Measurements from ENCODE around the gene IFNLR1. TPM values are rescaled to one million over a fixed set of nuclear protein-coding genes. Genes with fewer than 3 reads are reported as not detected.

The IFNLR1 gene
- 1 to 10 TPM in 1 of 2 donors, under 1 TPM in 1; 0.36 to 2.0 TPM for total RNA-seq

DNA sequence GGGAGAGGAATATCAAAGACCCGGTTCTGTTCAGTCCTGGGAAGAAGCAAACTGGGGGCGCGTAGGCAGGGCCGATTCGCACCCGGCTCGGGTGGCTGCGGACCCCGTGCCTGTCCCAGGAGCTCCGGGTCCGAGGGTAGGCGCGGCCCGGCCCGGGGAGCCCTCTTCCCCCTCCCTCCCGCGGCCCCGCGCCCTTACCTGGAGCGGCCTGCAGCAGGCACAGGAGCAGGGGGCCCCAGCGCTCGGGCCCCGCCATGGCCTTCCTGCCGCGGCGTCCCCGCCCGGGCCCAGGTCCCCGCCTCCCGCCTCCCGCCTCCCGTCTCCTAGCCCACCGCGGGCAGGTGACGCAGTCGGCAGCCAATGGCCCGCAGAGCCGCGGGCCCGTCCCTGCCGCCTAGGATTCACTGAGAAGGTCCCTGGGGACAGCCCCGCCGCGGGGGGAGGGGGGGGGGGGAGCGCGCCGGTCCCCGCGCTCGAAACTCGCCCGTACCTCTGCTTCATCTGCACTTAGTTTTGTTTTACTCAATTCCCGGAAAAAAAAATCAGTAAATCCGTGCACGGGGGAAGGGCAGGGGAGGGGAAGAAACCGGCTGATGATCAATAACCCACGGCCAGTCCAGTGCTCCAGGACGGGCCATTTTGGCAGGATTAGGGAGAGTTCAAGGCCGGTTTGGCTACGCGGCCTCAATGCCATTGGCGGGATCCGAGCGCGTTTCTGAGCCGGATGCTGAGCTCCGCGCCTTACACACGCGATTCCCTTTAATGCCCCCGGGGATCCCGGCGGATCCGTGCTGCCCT, at the start of gene IFNLR1:
IFNLR1 (minus strand) TSS at position 297 of the 798 bp plus-strand sequence; CDS start at position 256, 41 bp downstream.
- H3K36me3 Mint-ChIP-seq, result no peaks in the 10 kb centered on the region
- ATAC-seq (peak; percentile 75 to 85), DNase-seq (ENCODE audit: low spot score) (no peak)
- peaks cover 17 to 45% of the 10 kb centered on the region in 2 donors for H3K4me1 Mint-ChIP-seq (ENCODE audit: low read depth in 2 of 2)
- H3K27ac Mint-ChIP-seq, result no peak within 1 kb of the TSS
- no peaks in the 10 kb centered on the region for H3K9me3 Mint-ChIP-seq
- peak within 1 kb of the TSS; percentile 72 for H3K4me3 Mint-ChIP-seq
- H3K27me3 Mint-ChIP-seq, result peaks cover 0 to 33% of the 10 kb centered on the region in 2 donors

DNA sequence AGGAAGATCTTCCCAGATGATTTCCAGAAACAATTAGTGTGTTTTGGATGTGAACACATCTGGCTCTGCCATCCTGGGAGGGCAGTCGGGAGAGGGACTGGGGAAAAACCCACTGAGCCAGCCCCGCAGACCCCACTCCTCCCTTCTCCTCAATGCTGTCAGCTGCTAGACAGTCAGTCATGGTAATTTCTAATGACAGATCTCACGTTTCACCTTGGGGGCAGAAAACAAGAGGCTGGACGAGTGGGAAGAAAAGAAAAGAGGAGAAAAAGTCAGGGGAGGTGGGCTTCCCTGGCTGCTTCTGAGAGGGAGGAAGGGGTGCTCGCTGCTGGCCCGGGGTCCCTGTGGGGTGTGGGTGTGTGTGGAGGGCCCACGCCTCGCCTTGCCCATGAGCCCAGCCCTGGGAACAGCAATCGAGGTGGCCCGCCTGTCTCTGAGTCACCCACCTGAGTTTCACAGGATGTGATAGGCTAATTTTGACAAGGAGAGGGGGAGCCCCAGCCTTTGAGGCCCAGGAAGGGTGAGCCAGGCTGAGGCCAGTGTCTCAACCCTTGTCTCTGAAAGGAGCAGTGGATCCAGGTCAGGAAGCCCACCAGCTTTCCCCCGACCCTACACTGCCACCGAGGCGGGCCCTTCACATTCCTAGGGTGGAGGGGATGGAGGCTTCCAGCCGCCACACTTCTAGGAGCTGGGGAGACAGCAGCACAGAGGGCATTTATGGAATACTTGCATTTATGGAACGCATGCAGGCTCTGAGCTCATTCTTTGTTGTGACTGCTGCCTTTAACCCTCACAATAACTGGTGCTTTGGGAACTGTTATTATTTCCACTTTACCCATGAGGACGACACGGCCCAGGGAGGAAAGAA, 49.1 kb upstream of the IFNLR1 start:
- DNase-seq (ENCODE audit: low spot score) (no peak), ATAC-seq (peak in 1 of 2 donors; percentile 53)
- Mint-ChIP-seq H3K4me1 (ENCODE audit: low read depth in 2 of 2) (no peaks in the 10 kb centered on the region), H3K4me3 (no peak overlapping the region), H3K27me3 (peaks cover 0 to 15% of the 10 kb centered on the region in 2 donors), H3K9me3 (no peaks in the 10 kb centered on the region), H3K27ac (no peak overlapping the region), H3K36me3 (no peaks in the 10 kb centered on the region)

DNA sequence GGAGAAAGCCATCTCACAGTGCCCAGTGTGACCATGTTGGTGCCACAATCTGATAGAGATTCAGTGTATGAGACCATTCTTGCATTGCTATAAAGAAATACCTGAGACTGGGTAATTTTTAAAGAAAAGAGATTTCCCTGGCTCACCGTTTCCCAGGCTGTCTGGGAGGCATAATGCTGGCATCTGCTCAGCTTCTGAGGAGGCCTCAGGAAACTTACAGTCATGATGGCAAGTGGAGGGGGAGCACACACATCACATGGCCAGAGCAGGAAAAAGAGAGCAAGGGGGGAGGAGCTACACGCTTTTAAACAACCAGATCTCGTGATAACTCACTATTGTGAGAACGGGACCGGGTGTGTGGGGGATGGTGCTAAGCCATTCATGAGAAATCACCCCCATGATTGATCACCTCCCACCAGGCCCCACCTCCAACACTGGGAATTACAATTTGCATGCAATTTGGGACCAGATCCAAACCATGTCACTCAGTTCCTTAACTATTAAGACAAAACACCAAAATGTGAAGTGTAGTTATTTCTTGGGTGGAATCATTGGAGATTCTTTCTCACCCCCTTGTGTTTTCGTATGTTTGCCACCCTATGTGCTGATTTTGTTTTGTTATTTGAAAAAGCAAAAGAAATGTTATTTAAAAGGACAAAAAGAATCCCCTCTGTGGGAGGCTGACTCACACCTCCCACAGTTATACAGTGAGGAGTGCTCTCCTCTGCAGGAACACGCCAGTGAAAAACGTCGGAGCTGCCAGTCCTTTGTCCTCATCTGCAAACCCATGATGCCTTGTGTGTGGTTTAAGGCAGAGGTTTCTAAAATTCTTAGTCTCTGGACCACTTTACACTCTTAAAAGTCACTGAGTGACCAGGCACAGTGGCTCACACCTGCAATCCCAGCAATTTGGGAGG, 46.9 kb upstream of the IFNLR1 start:
- Mint-ChIP-seq H3K9me3 (no peaks in the 10 kb centered on the region), H3K4me1 (ENCODE audit: low read depth in 2 of 2) (no peaks in the 10 kb centered on the region), H3K27ac (no peak overlapping the region), H3K27me3 (peaks cover 0 to 17% of the 10 kb centered on the region in 2 donors), H3K4me3 (no peak overlapping the region), H3K36me3 (no peaks in the 10 kb centered on the region)
- no peak for ATAC-seq
- DNase-seq (ENCODE audit: low spot score), result no peak

DNA sequence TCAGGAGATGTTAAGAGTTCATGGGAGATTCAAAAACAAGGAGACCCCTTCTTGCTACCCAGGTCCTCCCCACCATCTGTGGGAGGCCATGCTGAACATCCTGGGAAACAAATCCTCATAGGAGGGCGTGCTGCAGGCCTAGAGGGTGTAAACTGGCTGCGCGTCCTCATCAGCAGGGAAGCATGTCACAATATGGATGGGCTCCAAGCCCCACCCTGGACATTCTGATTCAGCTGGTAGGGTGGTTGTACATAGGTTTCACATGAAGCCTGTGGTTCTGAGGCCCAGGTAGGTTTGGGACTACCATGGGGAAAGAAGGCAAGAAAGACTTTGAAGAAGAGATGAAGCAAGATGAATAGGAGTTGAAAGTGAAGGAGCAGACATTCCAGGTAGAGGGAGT, 44.6 kb upstream of the IFNLR1 start:
- Mint-ChIP-seq H3K36me3 (no peaks in the 10 kb centered on the region), H3K27me3 (peaks cover 0 to 16% of the 10 kb centered on the region in 2 donors)

DNA sequence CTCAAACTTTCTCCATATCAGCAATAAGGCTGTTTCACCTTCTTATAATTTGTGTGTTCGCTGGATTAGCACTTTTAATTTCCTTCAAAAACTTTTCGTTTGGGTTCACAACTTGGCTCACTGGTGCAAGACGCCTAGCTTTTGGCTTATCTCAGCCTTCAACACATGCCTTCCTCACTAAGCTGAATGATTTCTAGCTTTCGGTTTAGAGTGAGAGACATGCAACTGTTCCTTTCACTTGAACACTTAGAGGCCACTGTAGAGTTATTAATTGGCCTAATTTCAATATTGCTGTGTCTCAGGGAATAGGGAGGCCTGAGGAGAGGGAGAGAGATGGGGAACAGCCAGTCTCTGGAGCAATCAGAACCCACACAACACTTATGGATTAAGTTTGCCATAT, 41.2 kb upstream of the IFNLR1 start:
- peaks cover 0 to 8% of the 10 kb centered on the region in 2 donors for H3K4me1 Mint-ChIP-seq (ENCODE audit: low read depth in 2 of 2)
- no peaks in the 10 kb centered on the region for H3K36me3 Mint-ChIP-seq
- H3K4me3 Mint-ChIP-seq, result peak overlapping the region; percentile 13
- H3K27ac Mint-ChIP-seq, result no peak overlapping the region
- H3K27me3 Mint-ChIP-seq, result peaks cover 0 to 16% of the 10 kb centered on the region in 2 donors
- no peak for DNase-seq (ENCODE audit: low spot score)
- ATAC-seq, result no peak
- no peaks in the 10 kb centered on the region for H3K9me3 Mint-ChIP-seq

More for the DNA sequence above, 44.6 kb upstream of the IFNLR1 start:
- no peak for DNase-seq (ENCODE audit: low spot score)
- ATAC-seq, result no peak
- no peaks in the 10 kb centered on the region for H3K9me3 Mint-ChIP-seq
- no peak overlapping the region for H3K4me3 Mint-ChIP-seq
- H3K4me1 Mint-ChIP-seq (ENCODE audit: low read depth in 2 of 2), result peaks cover 0 to 8% of the 10 kb centered on the region in 2 donors
- H3K27ac Mint-ChIP-seq, result no peak overlapping the region

DNA sequence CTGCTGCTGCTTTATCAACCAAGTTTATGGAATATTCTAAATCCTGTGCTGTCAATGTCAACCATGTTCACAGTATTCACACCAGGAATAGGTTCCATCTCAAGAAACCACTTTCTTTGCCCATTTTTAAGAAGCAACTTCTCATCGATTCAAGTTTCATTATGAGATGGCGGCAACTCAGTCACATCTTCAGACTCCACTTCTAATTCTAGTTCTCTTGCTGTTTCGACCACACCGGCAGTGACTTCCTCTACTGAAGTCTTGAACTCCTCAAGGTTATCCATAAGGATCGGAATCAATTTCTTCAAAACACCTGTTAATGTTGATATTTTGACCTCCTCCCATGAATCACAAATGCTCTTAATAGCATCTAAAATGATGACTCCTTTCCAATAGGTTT, 39.7 kb upstream of the IFNLR1 start:
- no peaks in the 10 kb centered on the region for H3K36me3 Mint-ChIP-seq
- H3K4me1 Mint-ChIP-seq (ENCODE audit: low read depth in 2 of 2), result peaks cover 0 to 8% of the 10 kb centered on the region in 2 donors

DNA sequence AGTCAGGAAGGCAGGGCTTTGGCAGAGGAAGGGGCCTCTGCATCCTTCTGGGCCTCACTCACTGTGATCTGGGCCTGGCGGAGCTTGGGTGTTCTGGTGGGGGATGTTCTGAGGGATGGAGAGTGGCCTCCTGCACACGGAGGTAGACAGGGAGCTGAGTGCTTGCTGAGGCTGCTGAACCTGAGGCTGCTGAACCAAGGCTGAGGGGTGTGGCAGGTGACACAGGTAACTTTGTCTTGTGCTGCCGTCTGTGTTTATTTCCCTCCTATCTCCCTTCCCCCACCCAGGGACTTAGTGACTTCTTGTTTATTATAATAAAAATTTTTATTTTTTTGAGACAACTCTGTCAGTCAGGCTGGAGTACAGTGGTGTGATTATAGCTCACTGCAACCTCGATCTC, 37.7 kb upstream of the IFNLR1 start:
- peaks cover 1 to 23% of the 10 kb centered on the region in 2 donors for H3K27me3 Mint-ChIP-seq
- ATAC-seq, result no peak

More for the DNA sequence above, 39.7 kb upstream of the IFNLR1 start:
- Mint-ChIP-seq H3K4me3 (no peak overlapping the region), H3K27ac (no peak overlapping the region), H3K27me3 (peaks cover 0 to 23% of the 10 kb centered on the region in 2 donors), H3K9me3 (no peaks in the 10 kb centered on the region)
- ATAC-seq, result peak in 1 of 2 donors; percentile 14
- no peak for DNase-seq (ENCODE audit: low spot score)

DNA sequence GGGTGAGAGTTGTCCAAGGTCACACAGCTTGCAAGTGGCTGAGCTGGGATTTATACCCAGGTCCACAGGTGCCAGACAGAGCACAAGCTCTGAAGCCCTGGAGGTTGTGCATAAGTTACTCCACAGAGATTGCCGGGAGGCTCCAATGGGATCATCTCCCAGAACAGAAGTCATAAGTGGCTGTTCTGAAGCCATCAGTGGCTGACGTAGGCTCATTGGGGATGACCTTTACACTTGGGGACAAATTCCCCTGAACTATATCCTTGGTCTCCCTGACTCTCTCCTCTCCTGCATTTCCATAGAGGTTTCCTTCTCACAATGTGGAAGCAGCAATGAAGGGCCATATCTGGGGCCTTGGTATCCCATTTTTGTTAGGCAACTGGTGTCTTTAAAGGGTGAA, 37.0 kb upstream of the IFNLR1 start:
- no peaks in the 10 kb centered on the region for H3K9me3 Mint-ChIP-seq

More for the DNA sequence above, 37.7 kb upstream of the IFNLR1 start:
- Mint-ChIP-seq H3K36me3 (no peaks in the 10 kb centered on the region), H3K4me1 (ENCODE audit: low read depth in 2 of 2) (peaks cover 0 to 8% of the 10 kb centered on the region in 2 donors), H3K9me3 (no peaks in the 10 kb centered on the region), H3K27ac (no peak overlapping the region), H3K4me3 (no peak overlapping the region)
- no peak for DNase-seq (ENCODE audit: low spot score)

DNA sequence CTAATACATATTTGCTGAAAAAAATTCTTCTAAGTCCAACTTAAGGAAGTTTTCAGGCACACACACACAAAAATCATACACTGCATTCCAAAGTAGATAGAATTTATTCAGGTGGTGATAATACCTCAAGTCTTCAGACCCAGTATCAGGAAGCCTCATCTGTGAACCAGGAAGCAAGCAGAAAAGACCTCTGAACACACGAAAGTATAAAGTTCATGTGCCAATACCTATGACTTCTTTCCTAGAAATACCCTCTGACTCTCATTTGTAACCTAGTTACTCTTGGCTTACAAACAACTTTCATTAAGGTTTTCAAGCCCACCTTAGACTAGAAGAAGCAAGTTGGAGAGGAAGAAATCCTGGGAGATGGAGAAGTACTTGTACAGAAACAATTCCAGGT, 35.7 kb upstream of the IFNLR1 start:
- ATAC-seq (no peak), DNase-seq (ENCODE audit: low spot score) (no peak)
- H3K4me3 Mint-ChIP-seq, result no peak overlapping the region
- peaks cover 20 to 33% of the 10 kb centered on the region in 2 donors for H3K27me3 Mint-ChIP-seq
- H3K27ac Mint-ChIP-seq, result no peak overlapping the region
- H3K4me1 Mint-ChIP-seq (ENCODE audit: low read depth in 2 of 2), result no peaks in the 10 kb centered on the region
- H3K36me3 Mint-ChIP-seq, result no peaks in the 10 kb centered on the region
- H3K9me3 Mint-ChIP-seq, result no peaks in the 10 kb centered on the region

More for the DNA sequence above, 37.0 kb upstream of the IFNLR1 start:
- H3K4me3 Mint-ChIP-seq, result no peak overlapping the region
- ATAC-seq (no peak), DNase-seq (ENCODE audit: low spot score) (no peak)
- no peaks in the 10 kb centered on the region for H3K36me3 Mint-ChIP-seq
- peaks cover 0 to 8% of the 10 kb centered on the region in 2 donors for H3K4me1 Mint-ChIP-seq (ENCODE audit: low read depth in 2 of 2)
- H3K27me3 Mint-ChIP-seq, result peaks cover 8 to 27% of the 10 kb centered on the region in 2 donors
- H3K27ac Mint-ChIP-seq, result no peak overlapping the region

DNA sequence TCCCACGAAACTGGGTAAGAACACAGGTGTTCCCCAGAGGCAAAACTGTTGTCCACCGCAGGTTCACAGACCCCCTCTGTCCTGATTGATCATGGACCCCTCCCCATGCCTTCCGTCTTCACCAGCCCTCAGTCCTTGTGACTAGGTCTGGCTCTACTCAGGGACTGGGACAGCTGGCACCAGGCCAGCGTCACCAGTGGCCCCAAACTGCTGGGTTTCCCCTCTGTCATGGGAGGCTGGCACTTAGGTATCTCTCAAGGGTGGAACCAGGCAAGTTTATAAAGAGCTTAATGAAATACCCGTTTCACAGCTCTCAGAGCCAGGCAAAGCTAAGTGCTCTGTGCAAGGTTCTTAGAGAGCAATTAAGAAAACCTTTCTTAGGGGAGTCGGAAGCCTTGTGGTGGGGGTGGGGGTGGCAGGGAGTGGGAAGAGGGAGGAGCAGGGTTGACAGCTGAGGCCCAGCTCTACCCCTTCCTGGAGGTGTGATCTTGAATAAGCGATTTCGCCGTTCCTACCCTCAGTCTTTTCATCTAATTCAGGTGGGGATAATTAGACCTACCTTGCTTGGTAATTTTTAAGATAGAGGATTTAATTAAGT, 35.0 kb upstream of the IFNLR1 start:
- Mint-ChIP-seq H3K9me3 (no peaks in the 10 kb centered on the region), H3K27ac (no peak overlapping the region), H3K27me3 (peaks cover 25 to 33% of the 10 kb centered on the region in 2 donors), H3K4me3 (no peak overlapping the region), H3K4me1 (ENCODE audit: low read depth in 2 of 2) (no peaks in the 10 kb centered on the region), H3K36me3 (no peaks in the 10 kb centered on the region)
- ATAC-seq (no peak), DNase-seq (ENCODE audit: low spot score) (no peak)

DNA sequence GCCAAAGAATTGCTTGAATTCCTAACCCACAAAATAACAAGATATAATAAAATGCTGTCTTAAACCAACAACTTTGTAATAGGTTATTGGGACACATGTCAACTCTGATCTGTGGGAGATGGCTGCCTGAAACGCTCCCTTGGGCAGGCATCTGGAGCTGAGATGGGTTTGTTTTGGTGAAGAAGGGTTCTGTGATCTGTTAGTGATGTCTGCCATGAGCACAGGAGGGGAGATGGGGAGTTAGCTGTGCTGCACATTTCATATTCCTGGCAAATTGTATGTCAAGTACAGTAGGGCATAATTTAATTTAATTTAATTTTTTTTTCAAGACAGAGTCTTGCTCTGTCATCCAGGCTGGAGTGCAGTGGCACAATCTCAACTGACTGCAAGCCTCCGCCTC, 34.2 kb upstream of the IFNLR1 start:
- H3K27me3 Mint-ChIP-seq, result peaks cover 25 to 29% of the 10 kb centered on the region in 2 donors
- H3K4me1 Mint-ChIP-seq (ENCODE audit: low read depth in 2 of 2), result no peaks in the 10 kb centered on the region
- ATAC-seq (no peak), DNase-seq (ENCODE audit: low spot score) (no peak)
- no peak overlapping the region for H3K4me3 Mint-ChIP-seq
- no peaks in the 10 kb centered on the region for H3K36me3 Mint-ChIP-seq
- H3K27ac Mint-ChIP-seq, result no peak overlapping the region
- H3K9me3 Mint-ChIP-seq, result no peaks in the 10 kb centered on the region

DNA sequence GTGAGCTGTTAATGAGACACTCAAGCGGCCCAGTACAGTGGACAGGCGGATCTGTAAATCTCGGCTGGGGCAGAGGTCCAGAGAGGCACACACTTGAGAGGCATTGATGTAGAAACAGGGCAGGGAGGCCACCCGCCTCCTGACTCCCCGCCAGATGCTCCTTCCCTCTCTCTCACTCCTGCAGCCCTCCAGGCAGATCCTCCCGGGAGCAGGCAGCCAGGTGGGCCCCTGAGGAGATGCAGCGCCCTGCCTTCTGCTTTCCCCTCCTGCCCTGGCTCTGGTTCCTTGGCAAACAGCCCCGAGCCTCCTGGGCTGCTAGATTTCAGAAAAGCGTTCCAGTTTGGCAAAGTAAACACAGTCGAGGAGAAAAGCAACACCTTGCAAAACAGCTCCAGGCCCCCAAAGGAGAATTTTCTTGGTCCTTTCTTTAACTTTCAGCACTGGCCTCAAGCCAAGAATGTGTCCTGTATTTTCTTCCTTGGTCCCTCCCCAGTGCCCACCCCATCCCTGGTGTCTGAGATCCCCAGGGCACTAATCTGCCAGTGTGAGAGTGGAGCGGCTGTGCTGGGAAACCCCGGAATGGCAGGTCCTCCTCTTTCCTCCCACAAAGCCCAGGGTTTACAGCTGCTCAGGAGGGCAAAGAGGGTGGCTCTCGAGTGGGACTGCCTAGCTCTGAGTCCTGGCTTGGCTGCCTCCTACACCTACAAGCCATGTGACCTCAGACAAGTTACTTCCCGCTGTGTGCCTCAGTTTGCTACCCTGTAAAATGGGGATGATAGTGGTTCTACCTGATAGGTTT, 29.4 kb upstream of the IFNLR1 start:
- ATAC-seq (no peak), DNase-seq (ENCODE audit: low spot score) (no peak)
- Mint-ChIP-seq H3K4me1 (ENCODE audit: low read depth in 2 of 2) (no peaks in the 10 kb centered on the region), H3K36me3 (no peaks in the 10 kb centered on the region), H3K9me3 (peaks cover 10% of the 10 kb centered on the region), H3K4me3 (no peak overlapping the region), H3K27me3 (peaks cover 40 to 49% of the 10 kb centered on the region in 2 donors), H3K27ac (no peak overlapping the region)
